BLaER1 (cell line): ENCODE measurements around the gene BRD8.

Experiments
- H3K27ac ChIP-seq: shearing (Covaris generic); formaldehyde crosslinking; 2 replicates; pipeline ENCODE4 v1.8.1; 2022
- H3K27me3 ChIP-seq: shearing (Covaris generic); formaldehyde crosslinking; 2 replicates; pipeline ENCODE4 v1.8.1; 2022
- H3K36me3 ChIP-seq: shearing (Covaris generic); formaldehyde crosslinking; 2 replicates; pipeline ENCODE4 v1.8.1; 2022
- H3K4me1 ChIP-seq: shearing (Covaris generic); formaldehyde crosslinking; 2 replicates; pipeline ENCODE4 v1.8.1; 2022
- H3K4me2 ChIP-seq: shearing (Covaris generic); formaldehyde crosslinking; 2 replicates; pipeline ENCODE4 v1.8.1; 2022
- H3K4me3 ChIP-seq: shearing (Covaris generic); formaldehyde crosslinking; 2 replicates; pipeline ENCODE4 v1.8.1; 2022
- H3K9ac ChIP-seq: shearing (Covaris generic); formaldehyde crosslinking; 2 replicates; pipeline ENCODE4 v1.8.1; 2022
- H3K9me3 ChIP-seq: shearing (Covaris generic); formaldehyde crosslinking; 2 replicates; pipeline ENCODE4 v1.8.1; 2022
- H4K20me1 ChIP-seq: shearing (Covaris generic); formaldehyde crosslinking; 2 replicates; pipeline ENCODE4 v1.8.1; 2022
- Cebpa-rat ChIP-seq: shearing (Covaris generic); IDR thresholded peaks from 2 replicates; pipeline ENCODE4 v1.8.1; 2022

Gene BRD8

GRCh38 chr5:138138949-138139780 is 39.3 kb downstream of the BRD8 start, which contains the start of gene NME5:
NME5 (minus strand) TSS chr5:138139428; CDS start chr5:138138780, 648 bp downstream.
- H3K27me3 ChIP-seq = no peaks in the 10 kb centered on the region; the same call in 1 of the 2 replicates
- no peak within 1 kb of the TSS for H3K27ac ChIP-seq
- H3K4me1 ChIP-seq = peaks cover 12% of the 10 kb centered on the region
- no peaks in the 10 kb centered on the region for H4K20me1 ChIP-seq
- no peak for TF ChIP-seq Cebpa-rat
- H3K9ac ChIP-seq = no peak within 1 kb of the TSS
- no peaks in the 10 kb centered on the region for H3K36me3 ChIP-seq
- H3K4me2 ChIP-seq = peak within 1 kb of the TSS; percentile 85
- H3K9me3 ChIP-seq = no peaks in the 10 kb centered on the region
- H3K4me3 ChIP-seq = peak within 1 kb of the TSS; percentile 62

- Histone ChIP-seq H4K20me1 (no peaks in the 10 kb centered on the region), H3K4me1 (peaks cover 10% of the 10 kb centered on the region), H3K4me2 (no peak overlapping the region), H3K27me3 (no peaks in the 10 kb centered on the region), H3K36me3 (no peaks in the 10 kb centered on the region), H3K9ac (no peak overlapping the region), H3K4me3 (no peak overlapping the region), H3K27ac (no peak overlapping the region), H3K9me3 (no peaks in the 10 kb centered on the region)
- no peak for TF ChIP-seq Cebpa-rat
Observed at GRCh38 chr5:138132543-138132942, 45.9 kb downstream of the BRD8 start.

GRCh38 chr5:138129347-138129746 is 49.1 kb downstream of the BRD8 start:
- H3K9me3 ChIP-seq = no peaks in the 10 kb centered on the region
- H3K36me3 ChIP-seq = no peaks in the 10 kb centered on the region
- no peaks in the 10 kb centered on the region for H4K20me1 ChIP-seq
- no peak overlapping the region for H3K4me3 ChIP-seq
- no peak for TF ChIP-seq Cebpa-rat
- no peak overlapping the region for H3K4me2 ChIP-seq
- H3K27me3 ChIP-seq = no peaks in the 10 kb centered on the region
- H3K9ac ChIP-seq = no peak overlapping the region
- H3K27ac ChIP-seq = no peak overlapping the region
- peaks cover 10% of the 10 kb centered on the region for H3K4me1 ChIP-seq

- Histone ChIP-seq H3K4me1 (peaks cover 10% of the 10 kb centered on the region), H3K27me3 (no peaks in the 10 kb centered on the region), H3K4me2 (peak overlapping the region; percentile 53), H3K9me3 (no peaks in the 10 kb centered on the region), H3K9ac (no peak overlapping the region), H3K36me3 (no peaks in the 10 kb centered on the region), H3K27ac (no peak overlapping the region), H3K4me3 (no peak overlapping the region), H4K20me1 (no peaks in the 10 kb centered on the region)
- TF ChIP-seq Cebpa-rat = no peak
Observed at GRCh38 chr5:138128334-138128733, 50.1 kb downstream of the BRD8 start.

DNA sequence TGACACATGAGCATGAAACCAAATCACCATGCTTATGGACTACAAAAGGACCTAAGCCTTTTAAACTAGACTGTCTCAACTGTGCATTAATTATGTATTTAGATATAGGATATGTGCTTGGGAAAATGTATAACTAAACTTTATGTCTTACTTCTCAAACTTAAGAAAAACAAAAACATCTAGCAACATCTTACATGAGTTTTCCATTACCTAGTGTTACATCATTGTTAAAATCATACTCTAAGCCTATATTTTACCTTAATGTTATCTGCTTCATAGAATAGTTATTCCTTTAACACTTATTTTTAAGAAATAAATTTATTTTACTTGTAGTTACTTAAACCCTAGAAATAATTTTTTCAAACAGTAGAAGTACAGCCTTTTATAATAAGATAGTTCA is 63.2 kb downstream of the BRD8 start:
- H3K4me3 ChIP-seq = no peak overlapping the region
- no peak for TF ChIP-seq Cebpa-rat
- H3K9ac ChIP-seq = no peak overlapping the region
- H4K20me1 ChIP-seq = no peaks in the 10 kb centered on the region
- no peaks in the 10 kb centered on the region for H3K27me3 ChIP-seq
- no peaks in the 10 kb centered on the region for H3K36me3 ChIP-seq
- no peaks in the 10 kb centered on the region for H3K4me1 ChIP-seq
- no peaks in the 10 kb centered on the region for H3K9me3 ChIP-seq
- H3K27ac ChIP-seq = no peak overlapping the region
- no peak overlapping the region for H3K4me2 ChIP-seq

- H3K27ac ChIP-seq = no peak overlapping the region
- H3K36me3 ChIP-seq = no peaks in the 10 kb centered on the region
- H3K9ac ChIP-seq = no peak overlapping the region
- no peak for TF ChIP-seq Cebpa-rat
- no peak overlapping the region for H3K4me3 ChIP-seq
- no peak overlapping the region for H3K4me2 ChIP-seq
- no peaks in the 10 kb centered on the region for H3K9me3 ChIP-seq
- H3K27me3 ChIP-seq = no peaks in the 10 kb centered on the region
- H4K20me1 ChIP-seq = no peaks in the 10 kb centered on the region
- no peaks in the 10 kb centered on the region for H3K4me1 ChIP-seq
Observed at GRCh38 chr5:138111937-138112336, 66.5 kb downstream of the BRD8 start.

GRCh38 chr5:138111181-138111580 is 67.2 kb downstream of the BRD8 start:
- Histone ChIP-seq H4K20me1 (no peaks in the 10 kb centered on the region), H3K27ac (no peak overlapping the region), H3K27me3 (no peaks in the 10 kb centered on the region), H3K36me3 (no peaks in the 10 kb centered on the region), H3K9me3 (no peaks in the 10 kb centered on the region), H3K4me2 (no peak overlapping the region), H3K4me1 (no peaks in the 10 kb centered on the region), H3K9ac (no peak overlapping the region), H3K4me3 (no peak overlapping the region)
- TF ChIP-seq Cebpa-rat = no peak

DNA sequence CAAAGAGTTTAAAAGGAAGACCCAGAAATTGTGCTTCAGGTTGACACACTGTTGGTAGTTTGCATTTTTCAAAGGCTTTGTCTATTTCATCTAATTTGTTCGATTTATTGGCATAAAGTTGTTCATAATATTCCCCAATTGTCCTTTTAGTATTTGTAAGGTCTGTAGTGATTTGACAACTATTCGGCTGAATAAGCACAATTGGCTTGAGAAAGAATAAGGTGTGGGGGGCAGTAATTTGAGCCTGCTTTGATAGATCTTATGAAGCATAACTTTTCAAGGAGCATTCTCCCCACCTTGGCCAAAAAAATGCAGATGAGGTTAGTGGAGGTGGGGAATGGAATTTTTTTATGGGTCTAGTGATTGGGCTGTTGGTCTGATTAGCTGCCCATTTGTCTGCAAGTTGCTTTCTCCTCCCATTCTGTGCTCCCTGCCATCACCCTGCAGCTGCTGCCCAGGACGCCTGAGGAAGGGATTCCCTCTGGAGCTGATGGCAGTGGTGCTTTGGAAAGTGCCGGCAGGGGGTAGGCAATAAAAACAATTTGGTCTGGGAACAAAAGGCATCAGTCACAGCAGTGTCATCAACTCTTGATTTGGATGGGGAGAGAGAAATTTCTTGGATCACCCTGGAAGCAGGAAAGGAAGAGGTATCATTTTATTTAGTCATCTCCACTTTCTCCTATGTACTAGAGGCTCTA is 68.0 kb downstream of the BRD8 start:
- Histone ChIP-seq H4K20me1 (no peaks in the 10 kb centered on the region), H3K4me1 (no peaks in the 10 kb centered on the region), H3K9me3 (no peaks in the 10 kb centered on the region), H3K27ac (no peak overlapping the region), H3K9ac (no peak overlapping the region), H3K27me3 (no peaks in the 10 kb centered on the region), H3K4me2 (no peak overlapping the region), H3K36me3 (no peaks in the 10 kb centered on the region), H3K4me3 (no peak overlapping the region)
- TF ChIP-seq Cebpa-rat = no peak

- H3K36me3 ChIP-seq = no peaks in the 10 kb centered on the region
- no peak overlapping the region for H3K4me3 ChIP-seq
- H3K9ac ChIP-seq = no peak overlapping the region
- no peak overlapping the region for H3K4me2 ChIP-seq
- H3K4me1 ChIP-seq = no peaks in the 10 kb centered on the region
- no peak overlapping the region for H3K27ac ChIP-seq
- no peaks in the 10 kb centered on the region for H4K20me1 ChIP-seq
- no peaks in the 10 kb centered on the region for H3K9me3 ChIP-seq
- no peak for TF ChIP-seq Cebpa-rat
- H3K27me3 ChIP-seq = no peaks in the 10 kb centered on the region
Observed at GRCh38 chr5:138109463-138110265, 68.8 kb downstream of the BRD8 start.
